ENCODE measurements around the gene MBD3L2. TPM values are rescaled to one million over a fixed set of nuclear protein-coding genes. Genes with fewer than 3 reads are reported as not detected.
"Not testable (repeated sequence)": the region's sequence is repeated elsewhere in the genome, so short reads cannot be mapped to it uniquely, and the experiment has no call there.

The MBD3L2 gene
- not detected for total RNA-seq
- polyA plus RNA-seq, result not detected

DNA sequence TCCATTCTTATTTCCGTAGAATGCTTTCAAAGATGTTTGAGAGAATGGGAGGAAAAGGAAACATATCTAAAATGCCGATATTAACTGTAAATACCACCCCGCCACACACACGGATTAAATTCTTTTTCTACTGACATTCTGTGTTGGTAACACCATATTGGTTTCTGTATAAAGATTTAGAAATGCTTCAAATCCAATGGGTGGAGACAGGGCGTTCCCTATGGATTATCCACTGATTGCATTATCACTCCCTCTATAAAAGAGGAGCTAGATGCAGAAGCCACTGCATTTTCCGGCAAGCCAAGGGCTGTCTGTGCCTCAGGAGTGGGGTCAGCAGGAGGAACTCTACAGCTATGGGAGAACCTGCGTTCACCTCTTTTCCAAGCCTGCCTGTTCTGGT is at the start of gene MBD3L2:
Gene MBD3L2, plus strand, starts transcription at position 301 of the 400 bp plus-strand sequence. Its CDS starts 53 bp downstream, at position 354.
- H3K27me3 ChIP-seq (ENCODE audit: insufficient read depth, low read length, poor library complexity, severe bottlenecking); CTCF ChIA-PET; H3K36me3 ChIP-seq (ENCODE audit: insufficient read depth, low read length); H3K27ac ChIP-seq (ENCODE audit: low read depth, low read length); POLR2A ChIA-PET; H3K9me3 Mint-ChIP-seq; DNase-seq; H3K36me3 Mint-ChIP-seq; H3K9me3 ChIP-seq (ENCODE audit: low read length); H3K4me1 ChIP-seq (ENCODE audit: insufficient read depth, low read length); H3K27me3 Mint-ChIP-seq; H3K4me1 Mint-ChIP-seq; H3K27ac Mint-ChIP-seq; H3K4me3 ChIP-seq (ENCODE audit: low read length); H3K4me3 Mint-ChIP-seq: not testable (repeated sequence)

DNA sequence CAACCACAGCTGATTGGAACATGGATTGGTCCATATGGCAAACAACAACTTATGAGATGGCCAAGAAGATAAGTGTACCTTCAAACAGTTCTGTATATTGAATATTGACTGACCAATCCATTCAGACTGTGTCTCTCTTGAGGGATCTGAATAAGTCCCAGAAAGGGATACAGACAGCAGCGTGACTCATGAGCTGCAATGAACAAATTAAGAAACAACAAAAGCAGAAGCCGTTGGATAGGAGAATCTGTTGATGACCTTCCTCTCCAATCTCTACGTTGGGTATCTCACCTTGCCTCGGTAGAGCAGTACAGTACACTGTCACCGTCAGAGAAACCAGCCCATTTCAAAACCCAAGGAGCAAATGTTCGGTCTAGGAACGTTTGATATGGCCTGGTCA is 49.2 kb upstream of the MBD3L2 start:
- no peaks in the 10 kb centered on the region for H3K9me3 ChIP-seq (ENCODE audit: low read length)
- ChIA-PET POLR2A (no interaction called here), CTCF (interaction anchor here (0.7 kb wide), 1 partner anchor 136 kb away, joined by 3 read pairs; no protein-coding TSS in a partner anchor)
- Mint-ChIP-seq H3K27ac (no peak overlapping the region), H3K27me3 (peaks cover 0 to 16% of the 10 kb centered on the region in 2 donors), H3K36me3 (no peaks in the 10 kb centered on the region), H3K9me3 (peaks cover 0 to 2% (median 2%) of the 10 kb centered on the region in 5 donors), H3K4me1 (peaks cover 0 to 10% (median 6%) of the 10 kb centered on the region in 3 donors), H3K4me3 (no peak overlapping the region)
- no peak for DNase-seq
- no peaks in the 10 kb centered on the region for H3K4me1 ChIP-seq (ENCODE audit: insufficient read depth, low read length)
- H3K27me3 ChIP-seq (ENCODE audit: insufficient read depth, low read length, poor library complexity, severe bottlenecking), result no peaks in the 10 kb centered on the region
- no peak overlapping the region for H3K27ac ChIP-seq (ENCODE audit: low read depth, low read length)
- no peak overlapping the region for H3K4me3 ChIP-seq (ENCODE audit: low read length)
- no peaks in the 10 kb centered on the region for H3K36me3 ChIP-seq (ENCODE audit: insufficient read depth, low read length)

DNA sequence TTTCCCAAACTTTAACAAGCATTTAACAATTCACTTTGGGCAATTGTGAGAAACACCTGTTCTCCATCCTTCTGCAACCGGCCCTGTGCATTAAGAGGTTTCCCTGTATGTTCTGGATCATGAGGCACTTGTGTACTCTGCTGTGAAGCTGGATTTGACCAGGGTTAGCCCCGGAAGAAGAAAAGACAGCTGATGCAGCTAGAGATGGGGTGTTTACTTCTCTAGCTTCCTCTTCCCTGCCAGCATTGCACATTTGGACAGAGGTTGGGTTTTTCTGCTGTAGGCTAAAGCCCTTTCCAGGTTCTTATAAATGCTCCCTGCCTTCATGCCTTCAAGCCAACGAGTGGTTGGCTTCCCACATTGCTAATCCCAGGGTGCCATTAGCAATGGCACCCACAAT is 48.8 kb upstream of the MBD3L2 start:
- DNase-seq, result no peak
- H3K36me3 ChIP-seq (ENCODE audit: insufficient read depth, low read length), result no peaks in the 10 kb centered on the region
- peaks cover 0 to 2% (median 0%) of the 10 kb centered on the region in 5 donors for H3K9me3 Mint-ChIP-seq

DNA sequence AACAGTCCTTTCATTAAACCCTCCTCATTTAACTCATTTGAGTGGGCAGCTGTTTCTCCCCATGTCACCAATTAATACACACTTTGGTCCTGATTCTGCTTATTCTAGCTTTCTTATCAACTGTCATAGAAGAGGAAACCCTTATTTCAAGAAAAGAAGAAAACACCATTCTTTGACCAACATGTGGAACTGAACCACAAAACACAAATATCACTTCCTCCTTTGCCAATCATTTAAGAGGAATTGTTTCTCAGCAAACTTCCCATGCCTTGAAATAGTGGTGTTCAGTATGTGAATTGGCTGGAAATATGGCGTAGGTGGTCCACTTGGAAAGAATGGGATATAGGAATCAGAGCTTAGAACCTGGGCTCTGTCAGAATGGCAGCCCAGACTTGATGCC is 48.3 kb upstream of the MBD3L2 start:
- no peak for DNase-seq
- Mint-ChIP-seq H3K36me3 (no peaks in the 10 kb centered on the region), H3K4me1 (peaks cover 0 to 10% (median 6%) of the 10 kb centered on the region in 3 donors), H3K27me3 (peaks cover 0 to 16% of the 10 kb centered on the region in 2 donors), H3K27ac (no peak overlapping the region), H3K4me3 (no peak overlapping the region), H3K9me3 (peaks cover 0 to under 1% (median 0%) of the 10 kb centered on the region in 5 donors)
- no peak overlapping the region for H3K4me3 ChIP-seq (ENCODE audit: low read length)
- H3K9me3 ChIP-seq (ENCODE audit: low read length), result no peaks in the 10 kb centered on the region
- no peaks in the 10 kb centered on the region for H3K4me1 ChIP-seq (ENCODE audit: insufficient read depth, low read length)
- CTCF ChIA-PET, result no interaction called here
- H3K27ac ChIP-seq (ENCODE audit: low read depth, low read length), result no peak overlapping the region
- no peaks in the 10 kb centered on the region for H3K27me3 ChIP-seq (ENCODE audit: insufficient read depth, low read length, poor library complexity, severe bottlenecking)
- no peaks in the 10 kb centered on the region for H3K36me3 ChIP-seq (ENCODE audit: insufficient read depth, low read length)
- POLR2A ChIA-PET, result no interaction called here

More for the DNA sequence above, 48.8 kb upstream of the MBD3L2 start:
- H3K27me3 ChIP-seq (ENCODE audit: insufficient read depth, low read length, poor library complexity, severe bottlenecking), result no peaks in the 10 kb centered on the region
- H3K4me1 ChIP-seq (ENCODE audit: insufficient read depth, low read length), result no peaks in the 10 kb centered on the region
- Mint-ChIP-seq H3K36me3 (no peaks in the 10 kb centered on the region), H3K27me3 (peaks cover 0 to 16% of the 10 kb centered on the region in 2 donors), H3K4me3 (no peak overlapping the region), H3K4me1 (peaks cover 0 to 10% (median 6%) of the 10 kb centered on the region in 3 donors), H3K27ac (no peak overlapping the region)
- no peaks in the 10 kb centered on the region for H3K9me3 ChIP-seq (ENCODE audit: low read length)
- CTCF ChIA-PET, result interaction anchor here (0.7 kb wide), 1 partner anchor 136 kb away, joined by 3 read pairs; no protein-coding TSS in a partner anchor
- POLR2A ChIA-PET, result no interaction called here
- no peak overlapping the region for H3K27ac ChIP-seq (ENCODE audit: low read depth, low read length)
- H3K4me3 ChIP-seq (ENCODE audit: low read length), result no peak overlapping the region

DNA sequence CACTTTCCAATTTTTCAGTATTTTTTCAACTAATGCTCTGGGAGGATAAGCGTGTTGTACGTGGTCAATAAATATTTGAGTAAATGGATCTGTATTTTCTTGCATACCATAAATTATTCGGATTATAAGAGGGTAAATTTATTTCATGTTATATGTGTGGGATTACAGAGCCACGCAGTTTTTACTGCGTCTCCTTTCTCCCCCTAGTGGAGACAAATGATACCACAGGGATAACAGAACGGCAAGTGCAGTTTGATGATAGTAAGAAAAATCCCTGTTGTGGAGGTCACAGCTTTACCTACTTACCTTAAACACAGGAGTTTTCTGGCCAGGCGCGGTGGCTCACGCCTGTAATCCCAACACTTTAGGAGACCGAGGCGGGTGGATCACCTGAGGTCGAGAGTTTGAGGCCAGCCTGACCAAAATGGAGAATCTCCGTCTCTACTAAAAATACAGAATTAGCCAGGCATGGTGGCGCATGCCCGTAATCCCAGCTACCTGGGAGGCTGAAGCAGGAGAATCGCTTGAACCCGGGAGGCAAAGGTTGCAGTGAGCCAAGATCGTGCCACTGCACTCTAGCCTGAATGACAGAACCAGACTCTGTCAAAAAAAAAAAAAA is 44.7 kb upstream of the MBD3L2 start:
- Mint-ChIP-seq H3K27ac (no peak overlapping the region), H3K4me1 (peaks cover 13 to 34% (median 30%) of the 10 kb centered on the region in 3 donors), H3K9me3 (no peaks in the 10 kb centered on the region), H3K36me3 (no peaks in the 10 kb centered on the region), H3K27me3 (peaks cover 0 to 16% of the 10 kb centered on the region in 2 donors), H3K4me3 (peak overlapping the region in 1 of 7 donors; percentile 37)
- Histone ChIP-seq H3K27me3 (ENCODE audit: insufficient read depth, low read length, poor library complexity, severe bottlenecking) (no peaks in the 10 kb centered on the region), H3K4me1 (ENCODE audit: insufficient read depth, low read length) (peaks cover 16% of the 10 kb centered on the region), H3K9me3 (ENCODE audit: low read length) (no peaks in the 10 kb centered on the region), H3K4me3 (ENCODE audit: low read length) (no peak overlapping the region), H3K36me3 (ENCODE audit: insufficient read depth, low read length) (no peaks in the 10 kb centered on the region), H3K27ac (ENCODE audit: low read depth, low read length) (no peak overlapping the region)
- ChIA-PET CTCF (interaction anchor here (0.9 to 2.3 kb wide), 4 partner anchors 41 to 268 kb away, joined by 3 to 5 read pairs (median 3); no protein-coding TSS in a partner anchor), POLR2A (no interaction called here)
- peak in 1 of 5 donors; percentile 29 for DNase-seq

DNA sequence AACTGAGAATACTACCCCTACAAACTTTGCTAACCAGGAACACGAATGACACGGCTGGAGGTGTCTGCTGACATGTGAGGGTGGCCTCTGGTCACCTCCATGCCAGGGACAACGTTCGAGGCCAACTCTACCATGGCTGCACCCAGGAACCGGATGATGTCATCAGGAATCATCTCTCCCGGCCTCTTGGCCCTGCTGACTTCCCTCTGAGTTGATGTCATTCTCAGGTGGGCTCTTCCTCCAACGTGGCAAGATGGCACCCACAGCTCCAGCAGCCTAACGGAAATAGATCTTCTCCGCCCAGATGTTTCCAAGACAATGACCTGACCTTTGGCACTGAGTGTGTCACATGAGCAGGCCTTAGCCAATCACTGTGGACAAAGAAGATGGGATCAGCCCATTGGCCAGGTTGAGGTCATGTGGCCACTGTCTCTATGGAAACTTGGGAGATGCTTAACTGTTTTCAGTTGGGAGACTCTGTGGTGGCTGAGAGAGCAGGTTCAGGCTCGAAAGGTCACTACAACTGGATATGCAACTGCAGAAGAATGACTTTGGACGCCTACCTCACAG is 42.9 kb upstream of the MBD3L2 start:
- no peaks in the 10 kb centered on the region for H3K27me3 ChIP-seq (ENCODE audit: insufficient read depth, low read length, poor library complexity, severe bottlenecking)
- H3K9me3 ChIP-seq (ENCODE audit: low read length), result no peaks in the 10 kb centered on the region
- no peak overlapping the region for H3K27ac ChIP-seq (ENCODE audit: low read depth, low read length)
- CTCF ChIA-PET, result interaction anchor here (2.3 kb wide), 1 partner anchor 142 kb away, joined by 5 read pairs; no protein-coding TSS in a partner anchor
- H3K4me3 ChIP-seq (ENCODE audit: low read length), result no peak overlapping the region
- Mint-ChIP-seq H3K4me3 (no peak overlapping the region), H3K9me3 (no peaks in the 10 kb centered on the region), H3K36me3 (no peaks in the 10 kb centered on the region), H3K27ac (no peak overlapping the region), H3K4me1 (peaks cover 24 to 48% (median 40%) of the 10 kb centered on the region in 3 donors), H3K27me3 (peaks cover 0 to 8% of the 10 kb centered on the region in 2 donors)
- H3K36me3 ChIP-seq (ENCODE audit: insufficient read depth, low read length), result no peaks in the 10 kb centered on the region
- H3K4me1 ChIP-seq (ENCODE audit: insufficient read depth, low read length), result peaks cover 22% of the 10 kb centered on the region
- POLR2A ChIA-PET, result no interaction called here
- no peak for DNase-seq

DNA sequence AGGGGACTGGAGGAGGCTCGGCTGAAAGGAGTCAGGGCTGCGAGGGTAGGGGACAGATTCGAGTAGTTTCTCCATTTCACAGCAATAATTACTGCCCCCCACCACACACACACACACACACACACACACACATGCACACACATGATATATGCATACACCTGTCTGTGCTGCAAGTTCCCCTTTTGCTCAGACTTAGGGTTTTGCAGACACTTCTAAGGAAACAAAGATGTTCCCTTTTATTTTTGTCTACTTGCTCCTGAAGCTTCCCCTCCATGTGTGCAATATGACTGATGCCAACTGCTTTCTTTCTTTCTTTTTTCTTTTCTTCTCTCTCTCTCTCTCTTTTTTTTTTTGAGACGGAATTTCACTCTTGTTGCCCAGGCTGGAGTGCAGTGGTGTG is 41.3 kb upstream of the MBD3L2 start:
- no peaks in the 10 kb centered on the region for H3K9me3 Mint-ChIP-seq
- no peak overlapping the region for H3K27ac Mint-ChIP-seq
- H3K4me3 Mint-ChIP-seq, result no peak overlapping the region
- Histone ChIP-seq H3K36me3 (ENCODE audit: insufficient read depth, low read length) (no peaks in the 10 kb centered on the region), H3K27ac (ENCODE audit: low read depth, low read length) (no peak overlapping the region), H3K9me3 (ENCODE audit: low read length) (no peaks in the 10 kb centered on the region), H3K4me3 (ENCODE audit: low read length) (no peak overlapping the region), H3K4me1 (ENCODE audit: insufficient read depth, low read length) (peaks cover 22% of the 10 kb centered on the region), H3K27me3 (ENCODE audit: insufficient read depth, low read length, poor library complexity, severe bottlenecking) (no peaks in the 10 kb centered on the region)
- peaks cover 26 to 49% (median 46%) of the 10 kb centered on the region in 3 donors for H3K4me1 Mint-ChIP-seq
- no peaks in the 10 kb centered on the region for H3K36me3 Mint-ChIP-seq
- DNase-seq, result no peak
- CTCF ChIA-PET, result no interaction called here
- H3K27me3 Mint-ChIP-seq, result peaks cover 0 to 3% of the 10 kb centered on the region in 2 donors
- POLR2A ChIA-PET, result no interaction called here

DNA sequence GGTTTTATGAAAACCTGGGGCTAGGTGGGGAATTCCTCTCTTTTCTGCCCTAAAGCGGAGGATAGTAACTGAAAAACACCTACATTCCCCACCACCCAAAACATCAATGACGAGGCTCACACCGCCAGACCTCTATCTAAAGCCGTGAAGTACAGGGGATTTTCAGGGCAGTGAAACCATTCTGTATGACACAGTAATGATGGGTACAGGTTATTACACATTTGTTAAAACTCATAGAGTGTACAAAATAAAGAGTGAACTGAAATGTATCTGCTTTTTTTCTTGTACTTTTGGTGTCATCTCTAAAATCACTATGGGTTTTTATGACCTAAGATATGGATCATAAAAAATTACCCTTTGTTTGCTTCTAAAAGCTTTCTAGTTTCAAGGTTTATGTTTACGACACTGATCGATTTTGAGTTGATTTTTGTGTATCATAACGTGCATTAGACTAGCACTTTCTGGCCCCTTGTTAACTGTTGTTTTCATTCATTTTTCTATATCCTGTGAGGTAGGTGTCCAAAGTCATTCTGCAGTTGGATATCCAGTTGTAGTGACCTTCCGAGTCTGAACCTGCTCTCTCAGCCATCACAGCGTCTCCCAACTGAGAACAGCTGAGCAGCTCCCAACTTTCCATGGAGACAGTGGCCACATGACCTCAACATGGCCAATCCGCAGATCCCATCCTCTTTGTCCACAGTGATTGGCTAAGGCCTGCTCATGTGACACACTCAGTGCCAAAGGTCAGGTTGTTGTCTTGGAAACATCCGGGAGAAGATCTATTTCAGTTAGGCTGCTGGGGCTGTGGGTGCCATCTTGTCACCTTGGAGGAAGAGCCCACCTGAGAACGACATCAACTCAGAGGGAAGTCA is 38.2 kb upstream of the MBD3L2 start:
- Histone ChIP-seq H3K9me3 (ENCODE audit: low read length) (no peaks in the 10 kb centered on the region), H3K27ac (ENCODE audit: low read depth, low read length) (no peak overlapping the region), H3K27me3 (ENCODE audit: insufficient read depth, low read length, poor library complexity, severe bottlenecking) (no peaks in the 10 kb centered on the region), H3K4me1 (ENCODE audit: insufficient read depth, low read length) (peaks cover 33% of the 10 kb centered on the region), H3K36me3 (ENCODE audit: insufficient read depth, low read length) (no peaks in the 10 kb centered on the region), H3K4me3 (ENCODE audit: low read length) (no peak overlapping the region)
- no peaks in the 10 kb centered on the region for H3K36me3 Mint-ChIP-seq
- peak overlapping the region in 1 of 7 donors; percentile 35 for H3K4me3 Mint-ChIP-seq
- POLR2A ChIA-PET, result no interaction called here
- no peak for DNase-seq
- H3K4me1 Mint-ChIP-seq, result peaks cover 34 to 60% (median 54%) of the 10 kb centered on the region in 3 donors
- no peaks in the 10 kb centered on the region for H3K9me3 Mint-ChIP-seq
- H3K27ac Mint-ChIP-seq, result peak overlapping the region in 2 of 8 donors; percentile 29 to 35
- H3K27me3 Mint-ChIP-seq, result no peaks in the 10 kb centered on the region
- CTCF ChIA-PET, result no interaction called here

Measured in CD8-positive, alpha-beta memory T cell (primary cell).